Measurements from ENCODE around the gene TMCO4. TPM values are rescaled to one million over a fixed set of nuclear protein-coding genes. Genes with fewer than 3 reads are reported as not detected.

TMCO4 gene
- total and polyA plus RNA-seq, 2 of the 4 experiments (the other 2 are of a cell fraction), result 7.3 to 8.6 TPM

GRCh38 chr1:19643121-19643520, 156.6 kb downstream of the TMCO4 start (continued):
- TF ChIP-seq NFE2L2 (IDR thresholded peaks at IDR 0.05; ENCODE audit: low read depth, low read length), result no peak
- TF ChIP-seq MAFK (IDR thresholded peaks at IDR 0.05; ENCODE audit: low read depth, low read length), result no peak
- TF ChIP-seq ELK1 (IDR thresholded peaks at IDR 0.05; ENCODE audit: borderline replicate concordance, low read depth, low read length), result no peak
